GM19025 (cell line): ENCODE measurements around the gene SCRT2.
"Not testable (repeated sequence)": the region's sequence is repeated elsewhere in the genome, so short reads cannot be mapped to it uniquely, and the experiment has no call there.

Source experiments
- ATAC-seq: cut with Tn5 transposase; IDR thresholded peaks from one replicate; pipeline ENCODE4 v1.9.1; 2021; ENCODE audit warnings: mild to moderate bottlenecking, low read depth, moderate library complexity; ENCODE audit not compliant: unreplicated experiment

Gene SCRT2

DNA sequence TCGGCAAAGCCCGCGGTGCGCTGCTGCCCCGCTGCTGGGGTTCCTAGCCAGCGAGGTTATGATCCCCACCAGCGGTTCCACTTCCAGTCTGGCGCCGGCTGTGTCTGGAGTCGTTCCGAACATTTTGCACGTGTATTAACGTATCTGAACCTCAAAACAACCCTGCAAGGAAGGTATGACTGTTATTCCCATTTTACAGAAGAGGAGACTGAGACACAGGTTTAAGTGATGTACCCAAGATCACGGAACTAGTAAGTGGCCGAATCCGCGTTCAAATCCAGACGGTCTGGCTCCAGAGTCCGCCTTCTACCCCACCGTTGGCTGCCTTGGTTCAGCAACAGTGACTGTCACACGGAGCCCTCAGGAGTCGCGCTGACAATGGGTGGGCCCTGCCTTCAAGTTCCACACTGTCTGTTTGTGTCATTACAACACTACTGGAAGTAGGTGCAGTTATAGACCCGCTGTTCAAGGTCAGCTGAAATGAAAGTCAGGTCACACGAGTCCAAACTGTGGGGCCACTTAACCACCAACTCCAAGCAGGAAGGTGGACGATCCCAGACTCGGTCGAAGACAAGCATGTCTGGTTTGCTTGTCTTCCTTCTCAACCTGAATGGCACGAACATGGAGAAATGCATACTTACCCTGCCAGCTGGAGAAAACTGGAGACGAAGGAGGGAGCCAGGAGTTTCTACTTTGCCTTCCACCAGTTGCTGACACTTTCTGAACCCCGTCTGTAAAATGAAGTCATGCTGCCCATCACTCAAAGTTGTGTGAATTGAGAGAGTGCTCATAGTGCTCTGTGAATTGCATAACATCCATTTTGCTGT, 21.8 kb downstream of the SCRT2 start:
- no peak for ATAC-seq

DNA sequence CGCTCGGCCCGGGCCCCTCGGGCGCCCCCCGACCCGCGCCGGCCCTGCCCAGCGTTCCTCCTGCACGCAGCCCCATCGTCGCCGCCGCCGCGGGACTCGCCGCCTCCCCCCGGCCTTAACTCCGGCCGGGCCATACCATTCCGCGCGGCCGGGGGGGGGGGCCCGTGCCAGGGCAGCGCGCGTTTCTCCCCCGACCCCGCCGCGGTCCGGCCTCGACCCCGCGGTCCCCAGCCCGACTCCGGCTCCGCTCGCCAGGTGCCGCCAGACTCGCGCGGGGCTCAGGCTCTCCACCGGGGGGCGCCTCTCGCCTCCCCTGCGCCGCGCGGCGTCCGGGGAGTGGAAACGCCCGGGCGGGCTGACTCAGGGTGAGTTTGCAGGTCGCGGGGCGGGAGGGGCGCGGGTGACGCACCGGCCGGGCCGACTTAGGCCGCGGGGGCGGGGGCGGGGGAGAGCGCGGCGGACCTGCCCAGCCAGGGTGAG, 22.5 kb downstream of the SCRT2 start, which contains the start of gene SRXN1:
SRXN1 (minus strand) TSS at position 91 of the 480 bp plus-strand sequence; CDS start at position 76, 15 bp downstream.
- ATAC-seq, result peak; percentile 92

DNA sequence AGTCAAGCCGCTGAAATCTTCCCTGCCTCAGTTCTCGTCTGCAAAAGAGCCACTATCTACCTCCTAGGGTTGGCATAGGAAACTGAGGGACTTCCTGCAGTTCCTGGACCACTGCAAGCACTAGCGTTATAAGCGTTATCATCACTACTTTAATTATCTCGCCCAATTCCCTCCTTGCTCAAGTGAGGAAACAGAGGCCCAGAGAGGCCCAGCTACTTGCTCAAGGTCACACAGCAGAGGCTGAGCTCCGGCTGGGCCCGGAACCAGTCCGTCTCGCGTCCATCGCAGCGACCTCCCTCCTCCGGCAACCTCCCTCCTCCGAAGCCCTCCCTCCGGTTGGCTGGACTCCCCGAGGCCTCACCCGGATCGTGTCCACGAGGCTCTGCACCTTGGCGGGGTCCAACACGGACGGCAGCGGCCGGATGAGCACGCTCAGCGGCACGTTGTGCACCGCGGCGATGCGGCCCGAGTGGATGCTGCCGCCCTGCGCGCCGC, 22.9 kb downstream of the SCRT2 start:
- ATAC-seq, result peak; percentile 7

DNA sequence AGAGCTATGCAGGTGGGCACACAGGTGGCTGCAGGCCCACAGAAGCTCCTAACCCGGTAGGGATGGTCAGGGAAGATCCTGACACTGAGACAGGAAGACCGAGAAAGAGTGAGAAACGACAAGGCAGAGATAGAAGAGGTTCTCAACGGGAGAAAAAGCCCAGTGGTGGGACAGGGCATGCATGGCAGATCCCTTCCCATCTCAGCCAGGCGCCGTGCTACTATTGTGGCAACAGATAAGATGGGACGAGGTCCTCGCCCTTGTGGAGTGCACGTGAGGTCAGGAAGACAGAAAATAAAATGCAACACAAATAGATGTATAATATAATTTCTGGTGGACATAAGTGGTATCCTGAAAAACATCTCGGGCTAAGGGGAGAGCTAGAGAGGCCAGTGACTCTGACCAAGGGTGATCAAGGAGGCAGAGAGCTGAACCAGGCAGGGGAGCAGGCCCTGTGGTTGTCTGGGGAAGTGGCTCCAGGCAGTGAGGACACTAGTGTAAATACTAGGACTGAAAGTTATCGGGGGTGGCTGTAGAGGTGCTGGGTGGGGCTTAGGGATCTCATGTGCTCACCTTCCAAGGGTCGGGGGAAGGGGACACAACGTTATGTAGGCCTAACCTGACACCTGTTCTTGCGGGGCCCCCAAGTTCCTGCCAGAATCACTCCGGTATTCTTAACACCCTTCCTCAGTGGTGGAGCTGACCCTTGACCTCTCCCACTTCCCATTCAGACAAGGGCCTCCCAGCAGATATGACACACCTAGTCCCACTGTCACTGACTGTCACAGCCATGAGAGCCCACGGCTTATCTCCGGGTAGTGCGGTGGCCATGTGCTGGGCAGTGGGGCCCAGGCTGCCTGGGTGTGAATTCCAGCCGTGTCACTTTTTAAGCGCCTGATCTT, 23.6 kb downstream of the SCRT2 start:
- no peak for ATAC-seq

DNA sequence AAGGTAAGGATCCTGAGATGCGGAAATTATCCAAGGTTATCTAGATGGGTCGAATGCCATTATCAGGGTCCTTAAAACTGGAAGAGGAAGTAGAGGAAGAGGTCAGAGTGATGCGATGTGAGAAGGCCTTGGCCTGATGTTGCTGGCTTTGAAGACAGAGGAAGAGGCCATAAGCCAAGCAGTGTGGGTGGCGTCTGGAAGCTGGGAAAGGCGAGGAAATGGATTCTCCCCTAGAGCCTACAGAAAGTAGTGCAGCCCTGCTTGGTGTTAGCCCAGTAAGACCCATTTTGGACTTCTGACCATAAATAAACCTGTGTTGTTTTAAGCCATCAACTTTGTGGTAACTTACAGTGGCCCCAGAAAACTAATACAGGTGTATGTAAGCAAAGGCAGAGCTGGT, 24.6 kb downstream of the SCRT2 start:
- no peak for ATAC-seq

DNA sequence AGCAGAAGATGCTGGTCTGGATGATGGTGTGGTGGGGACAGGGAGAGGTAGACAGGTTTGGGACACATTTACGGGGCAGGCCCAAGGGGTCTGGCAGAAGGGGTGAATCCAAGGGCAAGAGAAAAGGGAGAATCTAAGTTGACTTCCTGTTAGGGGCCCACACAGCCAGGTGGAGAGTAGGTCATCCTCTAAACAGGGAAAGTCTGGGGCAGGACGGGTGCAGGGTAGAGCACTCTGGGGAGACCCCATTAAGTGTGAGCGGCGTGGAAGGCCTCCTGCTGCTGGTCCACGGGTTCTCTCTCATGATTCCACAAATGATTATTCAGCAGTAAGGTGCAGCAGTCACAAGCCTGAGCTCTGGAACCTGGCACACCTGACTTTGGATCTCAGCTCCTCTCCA, 25.3 kb downstream of the SCRT2 start:
- ATAC-seq, result no peak

DNA sequence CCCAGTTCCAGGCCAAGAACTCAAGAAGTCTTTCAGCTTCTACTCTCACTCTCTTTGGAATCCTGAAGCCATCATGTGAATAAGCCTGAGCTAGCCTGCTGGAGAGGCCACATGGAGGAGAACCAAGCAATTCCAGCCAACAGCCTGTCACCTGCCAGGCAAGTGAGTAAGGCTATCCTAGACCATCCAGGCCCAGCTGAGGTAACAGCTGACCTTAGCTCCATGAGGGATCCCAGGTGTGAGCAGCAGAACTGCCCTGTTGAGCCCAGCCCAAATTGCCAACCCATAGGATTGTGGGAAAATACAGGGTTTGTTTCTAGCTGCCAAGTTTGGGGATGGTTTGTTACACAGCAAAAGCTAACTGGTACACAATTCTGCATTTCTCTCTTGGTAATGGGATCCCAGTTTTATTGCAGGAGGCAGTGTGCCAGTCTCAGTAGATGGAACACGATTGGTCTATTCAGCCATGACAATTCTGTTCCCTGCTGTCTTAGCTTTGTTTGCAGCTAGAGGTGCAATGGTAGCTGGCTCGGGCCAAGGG, 28.1 kb downstream of the SCRT2 start:
- no peak for ATAC-seq

GRCh38 chr20:646868-647233, 28.8 kb downstream of the SCRT2 start:
- no peak for ATAC-seq

DNA sequence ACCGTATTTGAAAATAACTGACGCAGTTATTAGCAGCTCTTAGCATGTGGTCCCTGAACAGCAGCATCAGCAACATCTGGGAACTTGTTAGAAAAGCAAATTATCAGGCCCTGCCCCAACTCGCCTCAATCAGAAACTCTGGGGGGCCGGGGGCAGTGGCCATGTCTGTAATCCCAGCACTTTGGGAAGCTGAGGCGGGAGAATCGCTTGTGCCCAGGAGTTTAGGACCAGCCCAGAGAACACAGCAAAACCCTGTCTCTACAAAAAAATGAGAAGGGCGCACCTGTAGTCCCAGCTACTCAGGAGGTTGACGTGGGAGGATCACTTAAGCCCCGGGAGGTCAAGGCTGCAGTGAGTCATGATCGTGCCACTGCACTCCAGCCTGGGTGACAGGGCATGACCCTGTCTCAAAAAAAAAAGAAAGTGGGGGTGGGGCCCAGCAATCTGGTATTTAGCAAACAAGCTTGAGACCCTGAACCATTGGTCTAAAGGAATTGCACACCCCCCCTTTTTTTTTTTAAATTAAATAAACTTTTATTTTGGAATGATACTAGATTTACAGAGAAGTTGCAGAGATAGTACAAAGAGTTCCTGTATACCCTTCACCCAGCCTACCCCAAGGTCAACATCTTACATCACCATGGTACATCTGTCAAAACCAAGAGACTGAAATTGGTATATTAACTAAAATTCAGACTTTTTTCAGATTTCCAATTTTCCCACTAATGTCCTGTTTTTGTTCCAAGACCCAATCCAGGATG, 29.3 kb downstream of the SCRT2 start:
- no peak for ATAC-seq

DNA sequence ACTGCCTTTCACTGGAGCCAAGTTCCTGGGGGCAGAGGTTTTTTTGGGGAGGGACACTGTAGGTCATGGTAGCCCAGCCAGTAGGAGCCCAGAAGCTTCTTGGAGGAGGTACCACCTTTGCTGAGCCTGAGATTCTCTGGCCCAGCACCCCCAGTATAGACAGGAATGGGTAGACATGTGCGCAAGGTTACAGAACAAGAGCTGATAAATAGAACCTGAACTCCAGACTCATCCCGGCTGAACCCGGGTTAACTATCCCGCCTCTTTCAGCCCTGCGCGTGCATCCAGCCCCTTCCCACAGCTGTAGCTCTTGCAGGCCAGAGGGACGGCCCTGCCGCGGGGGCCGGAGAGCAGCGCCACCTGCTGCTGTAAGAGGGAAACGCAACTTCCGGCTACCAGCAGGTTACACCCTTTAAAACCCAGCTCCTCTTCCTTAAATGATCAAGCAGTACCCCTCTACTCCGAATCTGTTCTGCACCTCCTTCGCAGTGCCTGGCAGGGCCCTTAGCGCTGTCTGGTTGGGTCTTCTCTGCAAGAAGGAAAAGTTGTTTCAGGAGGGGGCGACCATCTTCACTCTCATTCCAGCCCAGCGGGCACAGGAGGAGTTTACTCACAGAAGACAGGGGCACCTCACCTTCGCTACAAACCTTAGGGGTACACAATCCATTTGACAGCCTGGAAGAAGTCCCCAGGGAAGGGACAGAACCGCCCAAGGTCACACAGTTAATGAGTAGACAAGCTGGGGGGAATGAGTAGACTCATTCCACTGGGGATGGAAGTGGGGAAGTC, 30.1 kb downstream of the SCRT2 start:
- ATAC-seq, result no peak

DNA sequence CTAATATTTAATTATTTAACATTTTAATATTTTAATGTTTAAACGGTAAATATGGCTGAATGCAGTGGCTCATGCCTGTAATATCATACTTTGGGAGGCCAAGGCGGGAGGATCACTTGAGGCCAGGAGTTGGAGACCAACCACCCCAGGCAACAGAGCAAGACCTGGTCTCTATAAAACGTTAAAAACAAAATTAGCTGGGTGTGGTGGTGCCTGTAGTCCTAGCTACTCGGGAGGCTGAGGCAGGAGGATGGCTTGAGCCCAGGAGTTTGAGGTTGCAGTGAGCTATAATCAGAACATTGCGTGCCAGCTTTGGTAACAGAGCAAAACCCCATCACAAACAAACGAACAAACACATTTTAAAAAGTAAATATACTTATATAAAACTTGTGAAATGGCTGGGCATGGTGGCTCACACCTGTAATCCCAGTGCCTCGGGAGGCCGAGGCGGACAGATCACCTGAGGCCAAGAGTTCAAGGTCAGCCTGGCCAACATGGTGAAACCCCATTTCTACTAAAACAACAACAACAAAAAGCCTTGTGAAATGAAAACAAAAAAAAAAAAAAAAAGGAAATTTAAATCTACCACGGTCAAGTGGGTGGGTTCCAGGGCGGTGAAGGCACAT, 30.8 kb downstream of the SCRT2 start:
- no peak for ATAC-seq

DNA sequence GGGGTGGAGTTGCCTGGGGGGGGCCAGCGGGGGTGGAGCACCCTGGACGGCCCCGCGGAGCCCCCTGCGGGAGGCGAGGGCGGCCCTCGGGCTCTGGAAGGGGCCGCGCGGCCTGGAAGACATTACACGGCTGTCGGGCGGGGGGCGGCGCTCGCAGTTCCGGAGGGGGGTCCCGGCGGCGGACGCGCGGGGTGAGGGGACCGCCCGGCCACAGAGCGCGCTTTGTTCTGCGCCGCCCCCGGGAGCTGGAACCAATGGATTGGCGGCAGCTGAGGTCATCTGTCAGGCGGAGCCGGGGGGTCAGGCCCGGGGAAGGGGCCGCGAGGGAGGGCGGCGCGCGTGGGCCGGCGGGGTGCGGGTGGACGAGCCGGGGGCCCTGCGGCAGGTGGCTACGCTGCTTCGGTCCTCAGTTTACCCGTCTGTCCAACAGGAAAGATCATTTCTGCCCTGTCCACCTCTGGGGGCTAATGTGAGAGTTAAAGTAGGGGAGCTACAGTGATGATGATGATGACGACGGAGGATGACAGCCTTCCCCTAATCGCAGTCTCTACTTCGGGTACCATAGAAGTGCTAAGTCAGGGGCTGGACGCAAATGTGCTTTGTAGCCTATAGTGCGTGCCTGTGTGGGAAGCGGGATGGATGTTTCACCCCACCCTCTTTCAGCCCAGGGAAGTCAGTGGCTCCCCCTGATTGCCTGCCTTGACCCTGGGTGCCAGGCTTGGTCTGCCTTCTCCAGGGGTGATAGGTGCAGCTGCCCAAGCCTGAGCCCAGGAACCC, 33.0 kb downstream of the SCRT2 start:
- no peak for ATAC-seq

DNA sequence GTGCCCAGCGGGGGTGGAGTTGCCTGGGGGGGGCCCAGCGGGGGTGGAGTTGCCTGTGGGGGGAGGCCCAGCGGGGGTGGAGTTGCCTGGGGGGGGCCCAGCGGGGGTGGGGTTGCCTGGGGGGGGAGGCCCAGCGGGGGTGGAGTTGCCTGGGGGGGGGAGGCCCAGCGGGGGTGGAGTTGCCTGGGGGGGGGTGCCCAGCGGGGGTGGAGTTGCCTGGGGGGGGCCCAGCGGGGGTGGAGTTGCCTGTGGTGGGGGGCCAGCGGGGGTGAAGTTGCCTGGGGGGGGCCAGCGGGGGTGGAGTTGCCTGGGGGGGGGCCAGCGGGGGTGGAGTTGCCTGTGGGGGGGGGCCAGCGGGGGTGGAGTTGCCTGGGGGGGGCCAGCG, 33.6 kb downstream of the SCRT2 start:
- ATAC-seq, result not testable (repeated sequence)

GRCh38 chr20:641516-641875, 34.1 kb downstream of the SCRT2 start:
- ATAC-seq, result no peak

DNA sequence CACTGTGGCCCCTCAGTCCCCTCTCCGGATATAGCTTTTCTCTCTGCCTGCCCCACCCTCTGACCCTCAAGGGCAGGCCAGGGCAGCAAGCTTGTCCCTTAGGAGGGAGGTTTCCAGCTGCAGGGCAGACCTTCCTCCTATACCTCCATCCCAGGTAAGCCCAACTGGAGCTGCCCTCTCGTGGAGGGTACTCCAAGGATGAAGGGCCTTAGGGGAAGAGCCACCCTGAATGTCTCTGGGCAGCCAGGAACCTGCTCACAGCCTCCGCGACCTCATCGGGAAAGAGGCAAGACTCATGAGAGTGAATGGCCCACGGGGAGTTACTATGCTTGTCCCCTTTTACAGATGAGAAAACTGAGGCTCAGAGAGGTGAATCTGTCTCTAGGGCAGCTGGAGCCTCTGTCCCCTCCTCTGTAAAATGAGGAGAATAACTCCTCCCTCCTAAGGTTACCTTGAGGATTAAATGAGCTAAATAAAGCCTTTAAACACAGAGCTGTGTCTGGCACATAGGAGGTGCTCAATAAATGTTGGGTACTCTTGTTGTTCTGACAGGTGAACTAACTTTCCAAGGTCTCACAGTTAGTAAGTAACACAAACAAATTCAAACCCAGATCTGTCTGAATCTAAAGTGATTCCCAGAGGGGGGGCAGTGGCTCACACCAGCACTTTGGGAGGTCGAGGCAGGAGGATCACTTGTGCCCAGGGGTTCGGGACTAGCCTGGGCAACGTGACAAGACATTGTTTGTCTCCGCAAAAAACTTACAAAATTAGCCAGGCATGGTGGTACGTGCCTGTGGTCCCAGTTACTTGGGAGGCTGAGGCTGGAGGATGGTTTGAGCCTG, 34.7 kb downstream of the SCRT2 start:
- ATAC-seq, result no peak

DNA sequence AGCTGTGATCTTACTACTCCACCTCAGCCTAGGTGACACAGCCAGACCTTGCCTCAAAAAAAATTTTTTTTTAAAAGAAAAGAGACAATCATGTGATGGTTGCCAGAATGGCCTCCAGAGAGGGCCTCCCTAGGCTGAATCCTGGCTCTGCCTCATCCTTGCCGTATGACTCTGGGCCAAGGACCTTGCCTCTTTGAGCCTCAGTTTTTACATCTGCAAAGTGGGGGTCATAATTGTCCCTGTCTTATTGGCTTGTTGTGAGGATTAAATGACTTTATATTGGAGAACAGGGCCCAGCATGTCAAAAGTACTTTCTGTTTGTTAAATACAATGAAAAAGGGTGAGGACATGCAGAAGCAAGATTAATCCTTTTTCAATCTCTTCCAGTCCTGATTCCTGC, 37.0 kb downstream of the SCRT2 start:
- ATAC-seq, result no peak

- ATAC-seq, result no peak
Observed at GRCh38 chr20:637559-637958, 38.0 kb downstream of the SCRT2 start.
